Sigmoid colon (tissue), 7 donors: ENCODE results near the gene BHLHA9. TPM values are rescaled to one million over a fixed set of nuclear protein-coding genes. Genes with fewer than 3 reads are reported as not detected.

Source experiments
- DNase-seq: peaks from one replicate; pipeline ENCODE4 v3.0.0-alpha.2; 2019
- H3K27ac ChIP-seq, 4 donors: fragments of 200-600 bp; sonication (generic); one replicate each; pipeline ENCODE4 v1.5.1; 2016 to 2019; ENCODE audit warnings: mild to moderate bottlenecking in 1 of 4
- H3K27me3 ChIP-seq, 3 donors: fragments of 200-600 bp; sonication (generic); one replicate each; pipeline ENCODE4 v1.5.1; 2019; ENCODE audit warnings: mild to moderate bottlenecking in 1 of 3
- H3K36me3 ChIP-seq, 4 donors: fragments of 200-600 bp; sonication (generic); one replicate each; pipeline ENCODE4 v1.5.1; 2016 to 2019
- H3K4me1 ChIP-seq, 4 donors: fragments of 200-600 bp; sonication (generic); one replicate each; pipeline ENCODE4 v1.5.1; 2017 to 2019
- H3K4me3 ChIP-seq, 4 donors: fragments of 200-600 bp; sonication (generic); one replicate each; pipeline ENCODE4 v1.5.1; 2017 to 2019; ENCODE audit warnings: mild to moderate bottlenecking in 2 of 4, moderate library complexity in 1 of 4
- H3K9me3 ChIP-seq, 4 donors: fragments of 200-600 bp in 3 of 4; sonication (generic) in 3 of 4; one replicate each; pipeline versions ENCODE4 v1.5.1 to v1.6.1; 2013 to 2019
- CTCF ChIP-seq, 4 experiments: fragments of 450-650 bp in 3 of 4; fragments of 200-600 bp in 1 of 4; IDR thresholded peaks; one replicate each; pipeline ENCODE4 v1.5.1; 2016 to 2019; ENCODE audit warnings: antibody characterized with exemption in 4 of 4, mild to moderate bottlenecking in 3 of 4, moderate library complexity in 2 of 4
- EP300 ChIP-seq, 4 donors: sonication (generic); formaldehyde crosslinking; IDR thresholded peaks; one replicate each; pipeline ENCODE4 v1.6.1; 2017; ENCODE audit warnings: antibody characterized with exemption in 4 of 4
- POLR2A ChIP-seq, 2 donors: fragments of 450-650 bp; IDR thresholded peaks; one replicate each; pipeline ENCODE4 v1.6.1; 2016; ENCODE audit warnings: antibody characterized with exemption in 2 of 2, mild to moderate bottlenecking in 2 of 2, moderate library complexity in 2 of 2
- POLR2AphosphoS5 ChIP-seq, 4 donors: sonication (generic); formaldehyde crosslinking; IDR thresholded peaks; one replicate each; pipeline ENCODE4 v1.6.1; 2017; ENCODE audit warnings: antibody characterized with exemption in 4 of 4
- WGBS, 2 donors: extraction: QIAGEN DNeasy Blood & Tissue Kit; methylation state at CpG; one replicate each; pipeline ENCODE4 v1.1.7; 2013; 5-methylcytosine and 5-hydroxymethylcytosine counted together
- intact Hi-C: fragments of 100-400 bp; cut with DNase I; formaldehyde crosslinking; loops from one replicate; pipeline ENCODE4 v1.15.1; 2023
- polyA plus RNA-seq, 3 donors: library from polyadenylated mRNA; stranded (reverse); fragments of 200-250 nt; gene quantifications; one replicate each; pipeline ENCODE4 v1.2.3, GENCODE V29; 2013
- total RNA-seq, 4 donors: library from RNA; depleted of rRNA; stranded (reverse); fragments of >200 nt; gene quantifications; one replicate each; pipeline ENCODE4 v1.1.0, GENCODE V29; 2016
- donor health status: healthy with polysubstance abuse.
- donor health status: Bipolar disorder and iron deficiency.
- donor health status: healthy.

Gene BHLHA9
- total and polyA plus RNA-seq, 7 donors, result not detected

GRCh38 chr17:1256699-1257098, 13.5 kb upstream of the BHLHA9 start:
- Histone ChIP-seq H3K4me1 (peaks cover 0 to 17% (median 15%) of the 10 kb centered on the region in 4 donors), H3K36me3 (no peaks in the 10 kb centered on the region), H3K4me3 (no peak overlapping the region), H3K27ac (no peak overlapping the region), H3K9me3 (no peaks in the 10 kb centered on the region), H3K27me3 (no peaks in the 10 kb centered on the region)
- 46 to 73% methylated on average over 16 of the region's 16 CpGs for WGBS, 2 donors
- TF ChIP-seq CTCF (IDR thresholded peaks at IDR 0.05) (no peak), POLR2A (IDR thresholded peaks at IDR 0.05) (no peak), EP300 (IDR thresholded peaks at IDR 0.05) (no peak), POLR2AphosphoS5 (IDR thresholded peaks at IDR 0.05) (no peak)
- DNase-seq, result no peak
- intact Hi-C loops, result no loop called here

GRCh38 chr17:1260086-1260769, 10.0 kb upstream of the BHLHA9 start:
- peak overlapping the region; percentile 38 to 59 (median 52) for H3K4me3 ChIP-seq
- TF ChIP-seq CTCF (IDR thresholded peaks at IDR 0.05) (no peak), POLR2A (IDR thresholded peaks at IDR 0.05) (no peak), EP300 (IDR thresholded peaks at IDR 0.05) (no peak), POLR2AphosphoS5 (IDR thresholded peaks at IDR 0.05) (no peak)
- intact Hi-C loops, result no loop called here
- H3K27ac ChIP-seq, result peak overlapping the region; percentile 66 to 84 (median 80)
- peaks cover 0 to 15% (median 9%) of the 10 kb centered on the region in 4 donors for H3K4me1 ChIP-seq
- no peaks in the 10 kb centered on the region for H3K36me3 ChIP-seq
- no peaks in the 10 kb centered on the region for H3K9me3 ChIP-seq
- 7 to 9% methylated on average over 43 of the region's 43 CpGs for WGBS, 2 donors
- H3K27me3 ChIP-seq, result no peaks in the 10 kb centered on the region
- DNase-seq, result no peak

- Histone ChIP-seq H3K27me3 (no peaks in the 10 kb centered on the region), H3K4me1 (peaks cover 0 to 15% (median 9%) of the 10 kb centered on the region in 4 donors), H3K27ac (peak overlapping the region in 3 of 4 donors; percentile 66 to 84 (median 82)), H3K4me3 (peak overlapping the region in 1 of 4 donors; percentile 59), H3K36me3 (no peaks in the 10 kb centered on the region), H3K9me3 (no peaks in the 10 kb centered on the region)
- no peak for DNase-seq
- intact Hi-C loops, result no loop called here
- TF ChIP-seq EP300 (IDR thresholded peaks at IDR 0.05) (no peak), POLR2AphosphoS5 (IDR thresholded peaks at IDR 0.05) (no peak), POLR2A (IDR thresholded peaks at IDR 0.05) (no peak), CTCF (IDR thresholded peaks at IDR 0.05) (no peak)
- WGBS, 2 donors, result 78 to 88% methylated on average over 6 of the region's 6 CpGs
These were observed 9.5 kb upstream of the BHLHA9 start for GRCh38 chr17:1260770-1261161.

- Histone ChIP-seq H3K36me3 (no peaks in the 10 kb centered on the region), H3K27ac (no peak overlapping the region), H3K4me3 (no peak overlapping the region), H3K27me3 (peaks cover 0 to under 1% (median 0%) of the 10 kb centered on the region in 3 donors), H3K9me3 (no peaks in the 10 kb centered on the region), H3K4me1 (peaks cover 0 to 26% (median 20%) of the 10 kb centered on the region in 4 donors)
- intact Hi-C loops, result no loop called here
- 75 to 77% methylated on average over 9 of the region's 9 CpGs for WGBS, 2 donors
- no peak for DNase-seq
- TF ChIP-seq POLR2AphosphoS5 (IDR thresholded peaks at IDR 0.05), result no peak
- no peak for TF ChIP-seq EP300 (IDR thresholded peaks at IDR 0.05)
These were observed 6.0 kb upstream of the BHLHA9 start for GRCh38 chr17:1264196-1264595.

- intact Hi-C loops, result loop anchor here (5.0 kb wide), 1 partner anchor 380 kb away; the partner anchor contains the start of genes RILP and SCARF1
- peak overlapping the region; percentile 50 to 91 (median 72) for H3K4me3 ChIP-seq
- no peaks in the 10 kb centered on the region for H3K36me3 ChIP-seq
- TF ChIP-seq CTCF (IDR thresholded peaks at IDR 0.05), result no peak
- no peak for TF ChIP-seq EP300 (IDR thresholded peaks at IDR 0.05)
- TF ChIP-seq POLR2AphosphoS5 (IDR thresholded peaks at IDR 0.05), result no peak
- TF ChIP-seq POLR2A (IDR thresholded peaks at IDR 0.05), result no peak
- 5 to 16% methylated on average over 17 of the region's 17 CpGs for WGBS, 2 donors
- peaks cover 19 to 34% (median 23%) of the 10 kb centered on the region in 3 donors for H3K27me3 ChIP-seq
- no peaks in the 10 kb centered on the region for H3K9me3 ChIP-seq
- H3K4me1 ChIP-seq, result peaks cover 0 to 24% (median 19%) of the 10 kb centered on the region in 4 donors
- DNase-seq, result no peak
- H3K27ac ChIP-seq, result peak overlapping the region; percentile 85 to 90 (median 89)
These were observed 2.7 kb upstream of the BHLHA9 start for GRCh38 chr17:1267471-1267943.
